ENCODE measurements around the gene GUCY1A1.

Gene GUCY1A1

DNA sequence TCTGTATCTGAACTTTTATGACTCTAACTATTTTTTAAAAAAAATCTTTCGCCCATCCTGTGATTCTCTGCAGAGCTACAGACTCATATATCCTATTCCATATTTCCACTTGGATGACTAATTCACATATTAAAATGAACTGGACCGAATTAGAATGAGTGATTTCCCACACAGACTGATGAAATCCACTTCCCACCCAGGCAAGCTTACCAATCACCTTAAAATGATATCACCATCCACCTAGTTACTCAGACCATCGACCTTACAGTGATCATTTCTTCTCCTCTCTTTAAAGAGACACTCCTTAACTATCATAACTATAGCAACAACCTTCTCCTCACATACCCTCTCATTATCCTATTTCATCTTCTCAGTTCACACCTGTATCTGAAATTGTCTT is 58.1 kb downstream of the GUCY1A1 start:
- Histone ChIP-seq H3K36me3 (ENCODE audit: control insufficient read depth in 1 of 2, insufficient read depth in 2 of 2, low read length in 2 of 2) (no peaks in the 10 kb centered on the region), H3K27ac (ENCODE audit: low read depth, low read length) (no peak overlapping the region), H3K9ac (ENCODE audit: low read depth in 1 of 2, low read length in 2 of 2) (no peak overlapping the region), H3K4me3 (ENCODE audit: low read depth in 1 of 2, low read length in 2 of 2) (no peak overlapping the region), H3K27me3 (ENCODE audit: control insufficient read depth in 1 of 2, insufficient read depth in 2 of 2, low read length in 2 of 2) (no peaks in the 10 kb centered on the region), H3K9me3 (ENCODE audit: control insufficient read depth in 1 of 2, low read length in 2 of 2) (no peaks in the 10 kb centered on the region), H3K4me1 (ENCODE audit: control insufficient read depth in 1 of 2, insufficient read depth in 2 of 2, low read length in 2 of 2) (no peaks in the 10 kb centered on the region)

- no peaks in the 10 kb centered on the region for H3K9me3 ChIP-seq (ENCODE audit: control insufficient read depth in 1 of 2, low read length in 2 of 2)
- H3K36me3 ChIP-seq (ENCODE audit: control insufficient read depth in 1 of 2, insufficient read depth in 2 of 2, low read length in 2 of 2): no peaks in the 10 kb centered on the region
- no peak overlapping the region for H3K4me3 ChIP-seq (ENCODE audit: low read depth in 1 of 2, low read length in 2 of 2)
- H3K27me3 ChIP-seq (ENCODE audit: control insufficient read depth in 1 of 2, insufficient read depth in 2 of 2, low read length in 2 of 2): no peaks in the 10 kb centered on the region
- no peak overlapping the region for H3K9ac ChIP-seq (ENCODE audit: low read depth in 1 of 2, low read length in 2 of 2)
- H3K4me1 ChIP-seq (ENCODE audit: control insufficient read depth in 1 of 2, insufficient read depth in 2 of 2, low read length in 2 of 2): no peaks in the 10 kb centered on the region
- no peak overlapping the region for H3K27ac ChIP-seq (ENCODE audit: low read depth, low read length)
Measured at GRCh38 chr4:155734065-155734464, 67.4 kb downstream of the GUCY1A1 start.

DNA sequence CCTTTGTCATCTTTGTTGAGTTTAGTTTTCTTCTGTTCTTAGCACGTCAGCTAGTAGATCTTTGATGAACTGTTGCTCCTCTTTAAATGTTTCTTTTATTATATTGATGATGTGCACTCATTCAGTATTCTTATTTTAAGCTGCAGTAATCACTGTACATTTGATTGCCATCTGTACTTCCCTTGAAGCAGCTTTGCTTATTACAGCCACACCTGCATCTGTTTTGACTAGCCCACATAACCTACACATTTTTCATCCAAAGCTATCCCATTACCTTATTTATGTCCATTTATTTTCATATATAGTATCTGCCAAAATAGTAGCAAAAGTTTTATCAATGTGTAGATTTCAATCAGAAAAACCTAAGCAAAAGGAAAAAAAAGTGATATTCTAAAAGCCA is 68.3 kb downstream of the GUCY1A1 start:
- Histone ChIP-seq H3K9ac (ENCODE audit: low read depth in 1 of 2, low read length in 2 of 2) (no peak overlapping the region), H3K4me3 (ENCODE audit: low read depth in 1 of 2, low read length in 2 of 2) (no peak overlapping the region), H3K4me1 (ENCODE audit: control insufficient read depth in 1 of 2, insufficient read depth in 2 of 2, low read length in 2 of 2) (no peaks in the 10 kb centered on the region), H3K27ac (ENCODE audit: low read depth, low read length) (no peak overlapping the region), H3K36me3 (ENCODE audit: control insufficient read depth in 1 of 2, insufficient read depth in 2 of 2, low read length in 2 of 2) (no peaks in the 10 kb centered on the region), H3K9me3 (ENCODE audit: control insufficient read depth in 1 of 2, low read length in 2 of 2) (no peaks in the 10 kb centered on the region), H3K27me3 (ENCODE audit: control insufficient read depth in 1 of 2, insufficient read depth in 2 of 2, low read length in 2 of 2) (no peaks in the 10 kb centered on the region)

DNA sequence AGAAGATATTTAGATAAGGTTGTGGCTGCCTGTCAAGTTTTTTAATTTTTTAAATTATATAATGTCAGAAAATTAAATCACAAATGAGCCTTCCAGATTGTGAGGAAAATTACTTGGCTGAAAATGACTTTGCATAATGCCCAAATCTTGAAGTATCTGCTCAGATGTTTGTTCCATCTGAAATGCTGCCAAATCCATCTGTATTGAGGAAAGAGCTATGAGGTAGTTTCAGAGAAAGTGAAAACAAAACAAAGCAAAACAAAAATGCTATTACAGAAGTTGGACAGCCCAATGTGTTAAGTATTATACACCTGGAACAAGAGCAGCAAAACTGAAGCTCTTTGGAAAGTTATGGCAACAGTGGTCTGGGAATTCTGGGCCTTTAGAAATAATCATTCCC is 68.8 kb downstream of the GUCY1A1 start:
- no peaks in the 10 kb centered on the region for H3K4me1 ChIP-seq (ENCODE audit: control insufficient read depth in 1 of 2, insufficient read depth in 2 of 2, low read length in 2 of 2)
- H3K36me3 ChIP-seq (ENCODE audit: control insufficient read depth in 1 of 2, insufficient read depth in 2 of 2, low read length in 2 of 2): no peaks in the 10 kb centered on the region
- no peak overlapping the region for H3K4me3 ChIP-seq (ENCODE audit: low read depth in 1 of 2, low read length in 2 of 2)

DNA sequence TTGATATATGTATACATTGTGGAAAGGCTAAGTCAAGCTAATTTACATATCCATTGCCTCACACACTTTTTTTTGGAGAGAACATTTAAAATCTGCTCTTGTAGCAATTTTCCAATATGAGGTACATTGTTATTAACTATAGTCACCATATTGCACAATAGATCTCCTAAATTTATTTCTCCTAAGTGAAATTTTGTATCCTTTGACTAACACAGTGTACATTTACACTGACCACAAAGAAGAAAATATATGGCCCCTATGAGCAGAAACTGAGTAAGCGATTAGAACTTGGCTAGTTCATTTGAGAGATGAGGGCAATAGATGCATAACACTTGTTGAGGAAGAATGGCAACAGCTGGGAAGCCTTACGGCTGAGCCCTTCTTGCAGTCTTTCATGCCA is 71.9 kb downstream of the GUCY1A1 start:
- Histone ChIP-seq H3K9me3 (ENCODE audit: control insufficient read depth in 1 of 2, low read length in 2 of 2) (no peaks in the 10 kb centered on the region), H3K9ac (ENCODE audit: low read depth in 1 of 2, low read length in 2 of 2) (no peak overlapping the region), H3K27ac (ENCODE audit: low read depth, low read length) (no peak overlapping the region), H3K27me3 (ENCODE audit: control insufficient read depth in 1 of 2, insufficient read depth in 2 of 2, low read length in 2 of 2) (no peaks in the 10 kb centered on the region), H3K4me1 (ENCODE audit: control insufficient read depth in 1 of 2, insufficient read depth in 2 of 2, low read length in 2 of 2) (no peaks in the 10 kb centered on the region), H3K4me3 (ENCODE audit: low read depth in 1 of 2, low read length in 2 of 2) (no peak overlapping the region), H3K36me3 (ENCODE audit: control insufficient read depth in 1 of 2, insufficient read depth in 2 of 2, low read length in 2 of 2) (no peaks in the 10 kb centered on the region)

More for the DNA sequence above, 68.8 kb downstream of the GUCY1A1 start:
- H3K27me3 ChIP-seq (ENCODE audit: control insufficient read depth in 1 of 2, insufficient read depth in 2 of 2, low read length in 2 of 2): no peaks in the 10 kb centered on the region
- H3K27ac ChIP-seq (ENCODE audit: low read depth, low read length): no peak overlapping the region
- no peaks in the 10 kb centered on the region for H3K9me3 ChIP-seq (ENCODE audit: control insufficient read depth in 1 of 2, low read length in 2 of 2)
- no peak overlapping the region for H3K9ac ChIP-seq (ENCODE audit: low read depth in 1 of 2, low read length in 2 of 2)

DNA sequence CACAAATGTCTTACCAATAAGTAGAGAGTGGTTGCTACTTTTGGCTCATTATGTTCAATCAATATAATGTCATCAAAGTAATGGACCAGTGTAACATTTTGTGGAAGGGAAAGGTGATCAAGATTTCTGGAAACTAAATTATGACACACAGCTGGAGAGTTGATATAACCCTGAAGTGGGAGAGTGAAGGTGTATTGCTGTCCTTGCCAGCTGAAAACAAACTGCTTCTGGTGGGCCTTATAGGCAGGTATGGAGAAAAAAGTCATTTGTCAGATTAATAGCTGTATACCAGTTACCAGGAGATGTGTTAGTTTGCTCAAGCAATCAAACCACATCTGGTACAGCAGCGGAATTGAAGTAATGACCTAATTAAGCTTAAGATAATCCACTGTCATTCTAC is 74.9 kb downstream of the GUCY1A1 start:
- Histone ChIP-seq H3K9me3 (ENCODE audit: control insufficient read depth in 1 of 2, low read length in 2 of 2) (no peaks in the 10 kb centered on the region), H3K36me3 (ENCODE audit: control insufficient read depth in 1 of 2, insufficient read depth in 2 of 2, low read length in 2 of 2) (no peaks in the 10 kb centered on the region), H3K27ac (ENCODE audit: low read depth, low read length) (no peak overlapping the region), H3K27me3 (ENCODE audit: control insufficient read depth in 1 of 2, insufficient read depth in 2 of 2, low read length in 2 of 2) (no peaks in the 10 kb centered on the region), H3K4me3 (ENCODE audit: low read depth in 1 of 2, low read length in 2 of 2) (no peak overlapping the region), H3K4me1 (ENCODE audit: control insufficient read depth in 1 of 2, insufficient read depth in 2 of 2, low read length in 2 of 2) (no peaks in the 10 kb centered on the region), H3K9ac (ENCODE audit: low read depth in 1 of 2, low read length in 2 of 2) (no peak overlapping the region)

DNA sequence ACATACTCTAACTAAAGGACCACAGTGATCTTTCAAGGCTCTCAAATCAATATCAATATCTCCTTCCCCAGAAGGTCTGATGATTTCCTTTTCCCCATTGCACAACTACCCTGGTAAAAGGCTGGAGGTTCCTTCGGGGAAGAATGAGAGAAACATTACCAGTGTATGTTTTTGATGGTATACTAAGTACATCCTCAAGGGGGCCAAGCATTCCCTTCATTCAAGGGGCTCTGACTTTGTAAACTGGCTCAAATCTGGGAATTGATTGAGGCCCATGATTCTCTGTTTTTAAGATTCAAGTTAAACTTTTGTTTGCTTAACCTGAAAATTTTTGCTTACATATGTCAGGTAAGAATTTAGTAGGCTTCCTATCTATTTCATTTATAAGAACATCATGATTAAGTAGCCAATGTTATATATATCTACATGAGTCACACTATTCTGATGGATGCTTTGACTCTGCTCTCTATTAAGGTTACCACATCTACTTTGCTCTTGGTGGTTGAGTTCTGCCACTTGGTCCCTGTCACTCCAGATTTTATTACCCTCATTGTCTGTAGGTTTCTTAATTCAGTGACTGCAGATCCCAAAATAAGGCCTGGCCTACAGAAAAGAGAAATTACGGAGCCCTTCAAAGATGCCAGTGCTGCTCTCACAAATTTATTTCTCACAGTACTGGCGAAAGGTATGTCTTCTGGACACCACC is 75.8 kb downstream of the GUCY1A1 start:
- Histone ChIP-seq H3K4me1 (ENCODE audit: control insufficient read depth in 1 of 2, insufficient read depth in 2 of 2, low read length in 2 of 2) (no peaks in the 10 kb centered on the region), H3K9ac (ENCODE audit: low read depth in 1 of 2, low read length in 2 of 2) (no peak overlapping the region), H3K4me3 (ENCODE audit: low read depth in 1 of 2, low read length in 2 of 2) (no peak overlapping the region), H3K27me3 (ENCODE audit: control insufficient read depth in 1 of 2, insufficient read depth in 2 of 2, low read length in 2 of 2) (no peaks in the 10 kb centered on the region), H3K27ac (ENCODE audit: low read depth, low read length) (no peak overlapping the region), H3K9me3 (ENCODE audit: control insufficient read depth in 1 of 2, low read length in 2 of 2) (no peaks in the 10 kb centered on the region), H3K36me3 (ENCODE audit: control insufficient read depth in 1 of 2, insufficient read depth in 2 of 2, low read length in 2 of 2) (no peaks in the 10 kb centered on the region)

DNA sequence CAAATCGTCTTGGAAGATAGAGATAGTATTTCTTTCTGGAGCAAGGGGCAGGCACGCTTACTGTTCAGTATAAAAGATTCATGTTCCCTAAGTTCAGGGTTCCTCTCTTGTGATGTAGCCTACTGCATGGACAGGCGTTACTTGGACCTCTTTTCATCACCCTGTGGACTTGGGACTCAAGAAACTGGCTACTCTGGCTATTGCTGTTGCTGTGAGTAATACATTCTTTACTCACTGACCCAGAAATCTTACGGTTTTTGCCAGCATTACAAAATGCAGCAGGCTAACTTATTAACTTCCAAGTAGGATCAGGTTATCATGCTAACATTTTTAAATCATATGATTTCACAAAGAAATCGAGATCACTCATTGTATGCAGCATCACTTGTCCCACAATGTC is 79.3 kb downstream of the GUCY1A1 start:
- H3K4me3 ChIP-seq (ENCODE audit: low read depth in 1 of 2, low read length in 2 of 2): no peak overlapping the region
- no peaks in the 10 kb centered on the region for H3K27me3 ChIP-seq (ENCODE audit: control insufficient read depth in 1 of 2, insufficient read depth in 2 of 2, low read length in 2 of 2)
- H3K9me3 ChIP-seq (ENCODE audit: control insufficient read depth in 1 of 2, low read length in 2 of 2): no peaks in the 10 kb centered on the region
- no peak overlapping the region for H3K9ac ChIP-seq (ENCODE audit: low read depth in 1 of 2, low read length in 2 of 2)
- no peaks in the 10 kb centered on the region for H3K36me3 ChIP-seq (ENCODE audit: control insufficient read depth in 1 of 2, insufficient read depth in 2 of 2, low read length in 2 of 2)
- H3K27ac ChIP-seq (ENCODE audit: low read depth, low read length): no peak overlapping the region
- no peaks in the 10 kb centered on the region for H3K4me1 ChIP-seq (ENCODE audit: control insufficient read depth in 1 of 2, insufficient read depth in 2 of 2, low read length in 2 of 2)

DNA sequence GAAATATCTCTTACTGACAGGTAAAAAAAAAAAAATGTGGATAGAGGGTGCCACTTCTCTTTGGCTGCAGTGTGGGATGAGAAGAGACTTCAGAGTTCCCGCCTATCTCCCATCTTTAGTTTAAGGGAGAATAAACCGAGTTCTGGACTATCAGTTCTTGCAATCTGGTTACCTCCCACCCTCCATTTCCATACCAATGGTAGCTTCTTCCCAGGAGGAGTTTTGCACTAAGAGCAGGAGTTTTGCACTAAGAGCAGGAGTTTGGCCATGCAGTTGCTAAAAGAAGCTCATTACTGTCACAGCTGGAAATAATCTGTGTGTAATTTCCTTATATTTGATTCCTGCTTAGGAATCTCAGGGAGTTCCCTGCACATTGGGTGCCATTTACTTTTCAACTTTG is 81.4 kb downstream of the GUCY1A1 start:
- Histone ChIP-seq H3K27me3 (ENCODE audit: control insufficient read depth in 1 of 2, insufficient read depth in 2 of 2, low read length in 2 of 2) (no peaks in the 10 kb centered on the region), H3K36me3 (ENCODE audit: control insufficient read depth in 1 of 2, insufficient read depth in 2 of 2, low read length in 2 of 2) (no peaks in the 10 kb centered on the region), H3K27ac (ENCODE audit: low read depth, low read length) (no peak overlapping the region), H3K4me3 (ENCODE audit: low read depth in 1 of 2, low read length in 2 of 2) (no peak overlapping the region), H3K9me3 (ENCODE audit: control insufficient read depth in 1 of 2, low read length in 2 of 2) (no peaks in the 10 kb centered on the region), H3K4me1 (ENCODE audit: control insufficient read depth in 1 of 2, insufficient read depth in 2 of 2, low read length in 2 of 2) (no peaks in the 10 kb centered on the region), H3K9ac (ENCODE audit: low read depth in 1 of 2, low read length in 2 of 2) (no peak overlapping the region)

GRCh38 chr4:155749041-155749440 is 82.4 kb downstream of the GUCY1A1 start:
- no peak overlapping the region for H3K4me3 ChIP-seq (ENCODE audit: low read depth in 1 of 2, low read length in 2 of 2)
- H3K9ac ChIP-seq (ENCODE audit: low read depth in 1 of 2, low read length in 2 of 2): no peak overlapping the region
- no peak overlapping the region for H3K27ac ChIP-seq (ENCODE audit: low read depth, low read length)
- H3K4me1 ChIP-seq (ENCODE audit: control insufficient read depth in 1 of 2, insufficient read depth in 2 of 2, low read length in 2 of 2): no peaks in the 10 kb centered on the region
- no peaks in the 10 kb centered on the region for H3K36me3 ChIP-seq (ENCODE audit: control insufficient read depth in 1 of 2, insufficient read depth in 2 of 2, low read length in 2 of 2)
- no peaks in the 10 kb centered on the region for H3K27me3 ChIP-seq (ENCODE audit: control insufficient read depth in 1 of 2, insufficient read depth in 2 of 2, low read length in 2 of 2)
- no peaks in the 10 kb centered on the region for H3K9me3 ChIP-seq (ENCODE audit: control insufficient read depth in 1 of 2, low read length in 2 of 2)

DNA sequence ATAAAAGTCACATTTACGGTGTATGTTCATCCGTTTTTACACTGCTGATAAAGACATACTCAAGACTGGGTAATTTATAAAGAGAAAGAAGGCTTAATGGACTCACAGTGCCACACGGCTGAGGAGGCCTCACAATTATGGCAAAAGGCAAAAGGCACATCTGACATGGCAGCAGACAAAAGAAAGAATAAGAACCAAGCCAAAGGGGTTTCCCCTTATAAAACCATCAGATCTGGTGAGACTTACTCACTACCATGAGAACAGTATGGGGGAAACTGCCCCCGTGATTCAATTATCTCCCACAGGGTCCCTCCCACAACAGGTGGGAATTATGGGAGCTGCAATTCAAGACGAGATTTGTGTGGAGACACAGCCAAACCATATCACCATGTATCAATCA is 84.9 kb downstream of the GUCY1A1 start:
- H3K36me3 ChIP-seq (ENCODE audit: control insufficient read depth in 1 of 2, insufficient read depth in 2 of 2, low read length in 2 of 2): no peaks in the 10 kb centered on the region
- no peaks in the 10 kb centered on the region for H3K27me3 ChIP-seq (ENCODE audit: control insufficient read depth in 1 of 2, insufficient read depth in 2 of 2, low read length in 2 of 2)
- no peaks in the 10 kb centered on the region for H3K9me3 ChIP-seq (ENCODE audit: control insufficient read depth in 1 of 2, low read length in 2 of 2)
- no peak overlapping the region for H3K4me3 ChIP-seq (ENCODE audit: low read depth in 1 of 2, low read length in 2 of 2)
- H3K4me1 ChIP-seq (ENCODE audit: control insufficient read depth in 1 of 2, insufficient read depth in 2 of 2, low read length in 2 of 2): no peaks in the 10 kb centered on the region
- no peak overlapping the region for H3K9ac ChIP-seq (ENCODE audit: low read depth in 1 of 2, low read length in 2 of 2)
- H3K27ac ChIP-seq (ENCODE audit: low read depth, low read length): no peak overlapping the region
